ENCODE results near the gene NVL. TPM values are rescaled to one million over a fixed set of nuclear protein-coding genes. Genes with fewer than 3 reads are reported as not detected.

The NVL gene
- total RNA-seq, 1 donor from 2014 or later, result 34.6 TPM

DNA sequence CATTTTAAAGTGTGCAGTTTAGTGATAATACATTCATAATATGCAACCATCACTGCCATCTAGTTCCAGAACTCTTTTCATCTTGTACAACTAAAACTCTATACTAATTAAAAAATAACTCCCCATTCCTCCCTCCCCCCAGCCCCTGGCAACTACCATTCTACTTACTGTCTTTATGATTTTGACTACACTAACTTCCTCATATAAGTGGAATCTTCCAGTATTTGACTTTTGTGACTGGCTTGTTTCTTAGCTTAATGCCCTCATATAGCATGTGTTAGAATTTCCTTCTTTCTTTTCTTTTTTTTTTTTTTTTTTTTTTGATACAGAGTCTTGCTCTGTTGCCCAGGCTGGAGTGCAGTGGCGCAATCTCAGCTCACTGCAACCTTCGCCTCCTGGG lies 1.4 kb upstream of the NVL start:
- Histone ChIP-seq H3K4me1 (peaks cover 0 to 18% of the 10 kb centered on the region in 2 donors), H3K4me3 (no peak overlapping the region), H3K27ac (no peak overlapping the region), H3K36me3 (no peaks in the 10 kb centered on the region), H3K9me3 (no peaks in the 10 kb centered on the region), H3K27me3 (no peaks in the 10 kb centered on the region)
- intact Hi-C loops (cut with DNase I), result loop anchor here (5.0 kb wide), 3 partner anchors 126 to 634 kb away; partner anchors contain the start of gene DEGS1
- no peak for TF ChIP-seq CTCF (IDR thresholded peaks at IDR 0.05)
- DNase-seq (ENCODE audit: low spot score in 2 of 2), result no peak

DNA sequence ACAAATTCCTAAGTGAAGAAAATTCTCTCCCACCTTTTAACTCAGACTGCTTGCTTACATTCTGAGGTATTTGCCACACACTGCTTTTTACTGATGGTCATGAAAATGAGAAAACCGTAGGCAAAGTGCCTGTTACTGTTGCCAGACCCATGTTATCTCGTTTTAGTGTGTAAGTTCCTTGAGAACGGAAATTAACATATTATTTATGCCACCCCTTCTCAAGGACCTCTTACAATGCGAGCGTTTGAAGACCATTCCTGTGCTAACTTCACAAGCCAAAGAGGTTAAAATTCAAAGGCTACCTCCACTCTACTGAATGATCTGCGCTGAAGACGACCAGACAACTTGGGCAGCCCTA lies 509 bp downstream of the NVL start:
- no peak for DNase-seq (ENCODE audit: low spot score in 2 of 2)
- intact Hi-C loops (cut with DNase I), result no loop called here
- no peak for TF ChIP-seq CTCF (IDR thresholded peaks at IDR 0.05)
- no peaks in the 10 kb centered on the region for H3K36me3 ChIP-seq
- H3K9me3 ChIP-seq, result no peaks in the 10 kb centered on the region
- no peaks in the 10 kb centered on the region for H3K27me3 ChIP-seq
- H3K4me3 ChIP-seq, result peak overlapping the region; percentile 79 to 83
- H3K4me1 ChIP-seq, result peaks cover 0 to 18% of the 10 kb centered on the region in 2 donors
- H3K27ac ChIP-seq, result peak overlapping the region; percentile 83 to 91

GRCh38 chr1:224328644-224329043 lies 1.3 kb downstream of the NVL start:
- TF ChIP-seq CTCF (IDR thresholded peaks at IDR 0.05), result no peak
- intact Hi-C loops (cut with DNase I), result no loop called here
- peaks cover 0 to 18% of the 10 kb centered on the region in 2 donors for H3K4me1 ChIP-seq
- H3K27me3 ChIP-seq, result no peaks in the 10 kb centered on the region
- H3K36me3 ChIP-seq, result no peaks in the 10 kb centered on the region
- peak overlapping the region; percentile 79 to 83 for H3K4me3 ChIP-seq
- H3K9me3 ChIP-seq, result no peaks in the 10 kb centered on the region
- no peak for DNase-seq (ENCODE audit: low spot score in 2 of 2)
- no peak overlapping the region for H3K27ac ChIP-seq

GRCh38 chr1:224325959-224326358 lies 4.0 kb downstream of the NVL start:
- intact Hi-C loops (cut with DNase I), result no loop called here
- DNase-seq (ENCODE audit: low spot score in 2 of 2), result no peak
- TF ChIP-seq CTCF (IDR thresholded peaks at IDR 0.05), result no peak

DNA sequence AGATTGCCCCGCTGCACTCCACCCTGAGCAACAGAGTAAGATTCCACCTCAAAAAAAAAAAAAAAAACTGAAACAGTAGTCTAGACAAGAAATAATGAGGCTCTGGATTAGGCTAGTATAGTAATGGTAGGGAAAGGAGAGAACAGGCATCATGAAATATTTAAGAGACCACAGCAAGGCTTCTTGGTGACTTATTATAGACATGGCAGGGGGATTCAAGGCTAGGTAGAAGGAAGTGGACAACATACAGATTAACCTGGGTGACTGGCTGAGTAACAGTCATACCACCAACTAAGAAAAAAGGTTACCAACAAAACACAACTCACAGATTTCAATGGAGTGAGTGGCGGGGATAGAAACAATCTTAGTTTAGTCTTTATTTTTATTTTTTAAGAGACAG lies 8.3 kb downstream of the NVL start:
- peaks cover 8 to 10% of the 10 kb centered on the region in 2 donors for H3K36me3 ChIP-seq
- H3K4me1 ChIP-seq, result no peaks in the 10 kb centered on the region
- H3K27ac ChIP-seq, result no peak overlapping the region
- intact Hi-C loops (cut with DNase I), result no loop called here
- H3K9me3 ChIP-seq, result no peaks in the 10 kb centered on the region
- H3K4me3 ChIP-seq, result no peak overlapping the region
- TF ChIP-seq CTCF (IDR thresholded peaks at IDR 0.05), result no peak
- no peak for DNase-seq (ENCODE audit: low spot score in 2 of 2)
- H3K27me3 ChIP-seq, result no peaks in the 10 kb centered on the region

More at GRCh38 chr1:224325959-224326358, 4.0 kb downstream of the NVL start:
- no peaks in the 10 kb centered on the region for H3K9me3 ChIP-seq
- H3K36me3 ChIP-seq, result peaks cover 2% of the 10 kb centered on the region in 2 donors
- H3K4me1 ChIP-seq, result peaks cover 0 to 13% of the 10 kb centered on the region in 2 donors
- no peaks in the 10 kb centered on the region for H3K27me3 ChIP-seq
- no peak overlapping the region for H3K27ac ChIP-seq
- H3K4me3 ChIP-seq, result no peak overlapping the region
